Caco-2 (cell line): ENCODE measurements around the gene NDRG2. TPM values are rescaled to one million over a fixed set of nuclear protein-coding genes. Genes with fewer than 3 reads are reported as not detected.

Experiments
- BruUV-seq: library from RNA; stranded (reverse); fragments of 400-500 nt; replicated peaks from 2 replicates; lab custom pipeline; 2021; lab: Mats Ljungman, UMichigan
- CTCF ChIA-PET: fragments of 300-600 bp; sonication (Branson Sonifier 250); formaldehyde crosslinking; loops from one replicate; lab custom pipeline; 2022; ENCODE audit warnings: antibody characterized with exemption; lab: Charles Lee
- POLR2A ChIA-PET: fragments of 300-600 bp; sonication (Branson Sonifier 250); formaldehyde crosslinking; loops from one replicate; lab custom pipeline; 2022; ENCODE audit warnings: antibody characterized with exemption; lab: Charles Lee
- DNase-seq, 2 experiments: peaks; one replicate each; pipeline versions ENCODE4 v3.0.0 to v3.0.0-alpha.2; 2020 to 2022
- H3K27me3 ChIP-seq: replicated peaks from 2 replicates; pipeline ENCODE4 v1.6.0; 2011; ENCODE audit warnings: low read length; ENCODE audit not compliant: control insufficient read depth, insufficient read depth
- H3K36me3 ChIP-seq: 2 replicates; pipeline ENCODE4 v1.5.1; 2011; ENCODE audit warnings: low read length; ENCODE audit not compliant: control insufficient read depth, insufficient read depth
- H3K4me1 ChIP-seq: fragments of 250-450 bp; sonication (Bioruptor Pico); 2 replicates; pipeline ENCODE4 v1.5.1; 2020; ENCODE audit warnings: mild to moderate bottlenecking
- H3K4me3 ChIP-seq: 2 replicates; pipeline ENCODE4 v1.5.1; 2011; ENCODE audit warnings: low read depth, mild to moderate bottlenecking, control low read depth, low read length
- H3K9me3 ChIP-seq: fragments of 250-450 bp; sonication (Bioruptor Pico); 2 replicates; pipeline ENCODE4 v1.5.1; 2020; ENCODE audit warnings: mild to moderate bottlenecking, moderate library complexity
- H3K27ac Mint-ChIP-seq: one replicate; pipeline ENCODE4 v1.8.0; 2022; ENCODE audit warnings: mixed read lengths; ENCODE audit not compliant: unreplicated experiment
- H3K27me3 Mint-ChIP-seq: one replicate; pipeline ENCODE4 v1.8.0; 2022; ENCODE audit warnings: mixed read lengths; ENCODE audit not compliant: insufficient read depth, unreplicated experiment
- H3K36me3 Mint-ChIP-seq: one replicate; pipeline ENCODE4 v1.8.0; 2022; ENCODE audit warnings: mild to moderate bottlenecking, mixed read lengths; ENCODE audit not compliant: insufficient read depth, unreplicated experiment
- H3K4me1 Mint-ChIP-seq: one replicate; pipeline ENCODE4 v1.8.0; 2022; ENCODE audit warnings: low read depth, mixed read lengths; ENCODE audit not compliant: unreplicated experiment
- H3K4me3 Mint-ChIP-seq: one replicate; pipeline ENCODE4 v1.8.0; 2022; ENCODE audit warnings: mild to moderate bottlenecking, moderate library complexity, mixed read lengths; ENCODE audit not compliant: unreplicated experiment
- H3K9me3 Mint-ChIP-seq: one replicate; pipeline ENCODE4 v1.8.0; 2022; ENCODE audit warnings: mixed read lengths; ENCODE audit not compliant: unreplicated experiment
- CTCF ChIP-seq, 2 experiments: fragments of 200-600 bp in 1 of 2; IDR thresholded peaks; 1 replicate in 1 of 2; 2 replicates in 1 of 2; pipeline versions ENCODE4 v1.5.1 to v1.8.0; 2011 to 2022; ENCODE audit warnings: antibody characterized with exemption in 1 of 2, control low read depth in 1 of 2, inconsistent platforms in 1 of 2, low read depth in 1 of 2, low read length in 1 of 2, mild to moderate bottlenecking in 1 of 2, moderate library complexity in 1 of 2; ENCODE audit not compliant: insufficient read depth in 1 of 2, severe bottlenecking in 1 of 2, unreplicated experiment in 1 of 2
- intact Hi-C: fragments of 100-400 bp; cut with micrococcal nuclease; formaldehyde crosslinking; loops from one replicate; pipeline ENCODE4 v1.10.0; 2022; ENCODE audit not compliant: unreplicated experiment
- total RNA-seq: library from RNA; stranded (reverse); gene quantifications from 2 replicates; pipeline ENCODE4 v1.2.3, GENCODE V29; 2022

NDRG2 gene
- total RNA-seq, 1 experiment from 2014 or later, result 17.7 TPM

- intact Hi-C loops, result loop anchor here (1.0 kb wide), 4 partner anchors 26 to 183 kb away; no protein-coding TSS in a partner anchor
- H3K4me3 Mint-ChIP-seq, result no peak overlapping the region
- H3K27ac Mint-ChIP-seq, result no peak overlapping the region
Measured at GRCh38 chr14:21040370-21040925, 15.6 kb upstream of the NDRG2 start.

GRCh38 chr14:21039585-21040369 lies 14.9 kb upstream of the NDRG2 start:
- TF ChIP-seq CTCF (IDR thresholded peaks at IDR 0.05; ENCODE audit: insufficient read depth in 1 of 2, low read depth in 1 of 2, low read length in 1 of 2, severe bottlenecking in 1 of 2, unreplicated experiment in 1 of 2), result peak; percentile 60 to 72
- peaks cover 21% of the 10 kb centered on the region for H3K4me1 Mint-ChIP-seq
- no peak overlapping the region for H3K27ac Mint-ChIP-seq
- H3K27me3 Mint-ChIP-seq, result peaks cover 10% of the 10 kb centered on the region
- peak; percentile 54 to 68 for DNase-seq
- Histone ChIP-seq H3K36me3 (no peaks in the 10 kb centered on the region), H3K27me3 (no peaks in the 10 kb centered on the region), H3K9me3 (no peaks in the 10 kb centered on the region), H3K4me3 (no peak overlapping the region), H3K4me1 (peaks cover 24% of the 10 kb centered on the region)
- no peaks in the 10 kb centered on the region for H3K9me3 Mint-ChIP-seq
- no peak overlapping the region for H3K4me3 Mint-ChIP-seq
- intact Hi-C loops, result loop anchor here (1.0 kb wide), 4 partner anchors 25 to 182 kb away; no protein-coding TSS in a partner anchor
- BruUV-seq, result no TSS peak
- ChIA-PET CTCF (interaction anchor here (0.8 to 4.0 kb wide), 12 partner anchors 8 to 397 kb away, joined by 3 to 229 read pairs (median 8); partner anchors contain the start of genes ARHGEF40 and SLC39A2), POLR2A (interaction anchor here (2.0 kb wide), 1 partner anchor 25 kb away, joined by 12 read pairs; no protein-coding TSS in a partner anchor)
- H3K36me3 Mint-ChIP-seq, result no peaks in the 10 kb centered on the region

More at GRCh38 chr14:21040370-21040925, 15.6 kb upstream of the NDRG2 start:
- no peak for DNase-seq
- Mint-ChIP-seq H3K36me3 (no peaks in the 10 kb centered on the region), H3K27me3 (peaks cover 16% of the 10 kb centered on the region), H3K9me3 (no peaks in the 10 kb centered on the region), H3K4me1 (peaks cover 21% of the 10 kb centered on the region)
- ChIA-PET POLR2A (interaction anchor here (2.0 kb wide), 1 partner anchor 26 kb away, joined by 12 read pairs; no protein-coding TSS in a partner anchor), CTCF (interaction anchor here (0.8 to 4.0 kb wide), 12 partner anchors 9 to 397 kb away, joined by 3 to 229 read pairs (median 8); partner anchors contain the start of genes ARHGEF40 and SLC39A2)
- Histone ChIP-seq H3K9me3 (no peaks in the 10 kb centered on the region), H3K27me3 (no peaks in the 10 kb centered on the region), H3K4me1 (peaks cover 24% of the 10 kb centered on the region), H3K4me3 (no peak overlapping the region), H3K36me3 (no peaks in the 10 kb centered on the region)
- no peak for TF ChIP-seq CTCF (IDR thresholded peaks at IDR 0.05; ENCODE audit: insufficient read depth in 1 of 2, low read depth in 1 of 2, low read length in 1 of 2, severe bottlenecking in 1 of 2, unreplicated experiment in 1 of 2)
- BruUV-seq, result no TSS peak
